Inflammatory macrophage treated with lipopolysaccharide for 1 hour (primary cell): ENCODE results near the gene FGFR2.

Experiments used
- DNase-seq, 2 donors: peaks; one replicate each; pipeline ENCODE4 v3.0.0-alpha.2; 2020 to 2022

The FGFR2 gene

DNA sequence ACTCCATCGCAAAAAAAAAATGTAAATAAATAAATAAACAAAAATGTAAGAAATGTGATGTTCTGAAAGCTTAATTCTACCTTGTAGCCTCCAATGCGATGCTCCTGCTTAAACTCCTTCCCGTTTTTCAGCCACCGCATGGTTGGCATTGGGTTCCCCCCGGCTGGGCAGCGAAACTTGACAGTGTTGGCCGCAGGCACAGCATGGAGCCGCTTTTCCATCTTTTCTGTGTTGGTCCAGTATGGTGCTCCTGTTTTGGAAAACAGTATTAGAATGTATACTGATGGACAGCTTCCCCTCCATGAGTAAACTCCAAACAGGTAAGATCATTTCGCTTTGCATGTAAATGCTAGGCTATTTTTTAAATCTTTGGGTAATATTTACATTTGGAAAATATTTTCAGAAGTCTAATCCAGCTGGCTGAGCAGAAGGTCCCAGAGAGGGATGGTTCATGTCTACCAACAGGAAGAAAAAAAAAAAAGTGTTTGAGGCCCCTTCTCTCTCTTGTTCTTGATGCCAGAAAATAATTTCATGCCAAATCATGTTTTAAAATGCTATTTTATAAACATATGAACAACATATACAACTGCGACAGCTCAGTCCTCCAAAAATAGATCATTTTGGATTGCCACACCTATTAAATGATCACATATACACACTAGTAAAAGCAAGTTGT is 46.9 kb downstream of the FGFR2 start:
- DNase-seq, result no peak

DNA sequence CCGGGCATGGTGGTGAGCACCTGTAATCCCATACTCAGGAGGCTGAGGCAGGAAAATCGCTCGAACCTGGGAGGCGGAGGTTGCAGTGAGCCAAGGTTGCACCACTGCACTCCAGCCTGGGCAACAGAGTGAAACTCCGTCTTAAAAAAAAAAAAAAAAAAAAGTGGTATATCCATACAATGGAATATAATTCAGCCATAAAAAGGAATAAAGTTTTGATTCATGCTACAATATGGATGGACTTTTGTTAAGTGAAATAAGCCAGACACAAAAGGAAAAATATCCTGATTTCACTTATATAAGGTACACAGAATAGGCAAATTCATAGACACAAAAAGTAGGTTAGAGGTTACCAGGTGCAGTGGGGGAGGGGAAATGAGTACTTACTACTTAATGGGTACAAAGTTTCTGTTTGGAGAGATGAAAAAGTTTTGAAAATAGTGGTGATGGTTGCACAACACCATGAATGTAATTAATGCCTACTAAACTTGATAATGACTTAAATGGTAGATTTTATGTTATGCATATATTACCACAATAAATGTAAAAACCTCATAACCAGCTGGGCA is 53.9 kb downstream of the FGFR2 start:
- DNase-seq, result no peak

- DNase-seq, result no peak
Observed at GRCh38 chr10:121543545-121543944, 54.7 kb downstream of the FGFR2 start.

- DNase-seq, result no peak
Observed at GRCh38 chr10:121541450-121542120, 56.7 kb downstream of the FGFR2 start.

- DNase-seq, result no peak
Observed at GRCh38 chr10:121540732-121541395, 57.4 kb downstream of the FGFR2 start.

DNA sequence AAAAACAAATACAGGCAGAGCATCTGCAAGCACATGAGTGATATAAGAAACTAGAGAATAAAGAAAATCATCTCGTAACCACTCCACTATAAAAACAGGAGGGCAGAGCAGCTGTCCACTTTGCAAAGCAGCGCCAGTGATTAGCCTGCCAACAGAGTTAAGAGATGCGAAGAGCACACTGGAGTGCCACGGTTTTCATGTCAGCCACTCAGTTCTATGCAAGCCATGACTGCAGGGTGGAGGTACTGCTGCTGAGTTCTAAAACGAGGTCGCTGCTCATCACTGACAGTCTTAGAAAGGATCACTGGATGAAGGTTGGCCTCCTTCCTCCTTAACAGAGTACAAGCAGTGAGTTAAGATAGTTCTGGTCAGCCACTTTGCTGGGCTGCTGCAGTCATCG is 58.5 kb downstream of the FGFR2 start:
- DNase-seq, result no peak

GRCh38 chr10:121536310-121536913 is 61.8 kb downstream of the FGFR2 start:
- DNase-seq, result no peak

- no peak for DNase-seq
Observed at GRCh38 chr10:121535381-121535780, 62.9 kb downstream of the FGFR2 start.

- DNase-seq, result no peak
Observed at GRCh38 chr10:121532292-121532864, 65.9 kb downstream of the FGFR2 start.

- no peak for DNase-seq
Observed at GRCh38 chr10:121531830-121532178, 66.4 kb downstream of the FGFR2 start.

- no peak for DNase-seq
Observed at GRCh38 chr10:121531076-121531829, 67.0 kb downstream of the FGFR2 start.

DNA sequence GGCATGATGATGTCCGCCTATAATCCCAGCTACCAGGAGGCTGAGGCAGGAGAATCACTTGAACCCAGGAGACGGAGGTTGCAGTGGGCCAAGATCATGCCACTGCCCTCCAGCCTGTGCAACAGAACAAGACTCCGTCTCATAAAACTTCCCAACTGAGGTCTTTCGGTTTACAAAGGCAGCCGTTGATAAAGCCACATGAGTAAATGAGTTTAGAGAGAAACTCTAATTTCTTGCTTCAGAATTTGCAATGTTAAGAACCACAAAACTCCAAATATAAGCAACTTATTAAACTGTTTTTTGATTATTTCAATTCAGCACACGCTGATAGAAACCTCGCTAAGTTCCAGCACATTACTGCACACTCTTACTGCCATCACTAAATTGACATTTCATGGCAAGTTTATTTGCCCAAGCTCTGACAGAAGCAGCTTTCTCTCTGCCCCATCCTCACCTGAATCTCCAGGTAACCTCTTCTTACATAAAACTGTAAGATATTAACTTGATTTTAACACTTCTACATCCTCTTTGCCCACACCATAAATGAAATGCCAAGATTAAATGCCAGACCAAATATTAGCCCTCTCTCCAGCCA is 67.7 kb downstream of the FGFR2 start:
- no peak for DNase-seq

DNA sequence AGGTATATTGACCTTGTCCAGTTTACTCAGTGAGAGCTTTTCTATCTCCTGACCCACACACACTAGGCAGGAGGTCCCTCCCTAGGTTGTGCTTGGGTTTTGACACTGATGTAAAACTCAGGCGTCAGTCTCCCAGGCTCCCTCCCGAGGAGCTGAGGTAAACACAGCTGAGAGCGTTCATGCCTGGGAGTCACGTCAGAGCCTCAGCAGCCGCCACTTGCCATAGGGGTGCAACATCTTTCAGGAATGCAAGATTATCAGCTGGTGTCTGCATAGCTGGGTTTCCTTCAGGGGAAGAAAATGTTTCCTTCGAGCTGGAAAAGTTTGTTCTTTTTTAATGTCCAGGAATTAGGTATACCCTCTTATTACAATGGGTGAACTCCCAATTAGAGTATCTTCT is 70.6 kb downstream of the FGFR2 start:
- DNase-seq, result no peak

GRCh38 chr10:121526801-121527221 is 71.4 kb downstream of the FGFR2 start:
- peak in 1 of 2 donors; percentile 1 for DNase-seq

DNA sequence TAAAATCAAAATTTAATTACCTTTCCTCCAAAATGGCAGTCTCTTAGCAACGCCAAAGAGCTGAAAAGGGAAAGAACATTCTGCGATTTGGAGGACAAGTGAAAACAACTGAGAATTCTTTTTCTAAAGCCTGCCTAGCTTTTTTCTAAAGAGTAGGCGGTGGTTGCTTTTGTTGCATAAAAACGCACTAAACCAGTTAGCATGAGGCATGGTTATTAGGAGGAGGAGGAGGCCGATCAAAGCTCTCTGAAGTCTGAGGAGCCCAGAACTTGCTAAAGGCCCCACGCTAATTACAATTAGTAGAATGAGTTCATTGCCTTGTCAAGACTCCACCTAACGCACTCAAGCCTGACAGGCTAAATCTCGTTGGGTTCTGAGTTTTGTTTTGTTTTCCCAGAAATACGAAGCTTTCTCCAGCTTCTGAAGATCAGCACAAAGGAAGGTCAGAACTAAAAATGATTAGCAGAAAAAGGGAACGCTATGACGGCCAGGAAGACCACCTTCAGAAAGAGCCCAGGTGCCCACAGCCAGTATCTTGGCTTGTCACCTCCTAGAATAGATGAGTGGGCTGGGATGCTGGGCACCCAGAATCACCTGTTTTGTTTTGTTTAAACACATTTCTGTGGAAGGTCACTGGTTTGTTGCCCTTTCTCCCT is 72.0 kb downstream of the FGFR2 start:
- DNase-seq, result no peak

- DNase-seq, result no peak
Observed at GRCh38 chr10:121525251-121526134, 72.8 kb downstream of the FGFR2 start.

GRCh38 chr10:121524157-121524817 is 74.0 kb downstream of the FGFR2 start:
- DNase-seq, result no peak

GRCh38 chr10:121522831-121523230 is 75.4 kb downstream of the FGFR2 start:
- no peak for DNase-seq

DNA sequence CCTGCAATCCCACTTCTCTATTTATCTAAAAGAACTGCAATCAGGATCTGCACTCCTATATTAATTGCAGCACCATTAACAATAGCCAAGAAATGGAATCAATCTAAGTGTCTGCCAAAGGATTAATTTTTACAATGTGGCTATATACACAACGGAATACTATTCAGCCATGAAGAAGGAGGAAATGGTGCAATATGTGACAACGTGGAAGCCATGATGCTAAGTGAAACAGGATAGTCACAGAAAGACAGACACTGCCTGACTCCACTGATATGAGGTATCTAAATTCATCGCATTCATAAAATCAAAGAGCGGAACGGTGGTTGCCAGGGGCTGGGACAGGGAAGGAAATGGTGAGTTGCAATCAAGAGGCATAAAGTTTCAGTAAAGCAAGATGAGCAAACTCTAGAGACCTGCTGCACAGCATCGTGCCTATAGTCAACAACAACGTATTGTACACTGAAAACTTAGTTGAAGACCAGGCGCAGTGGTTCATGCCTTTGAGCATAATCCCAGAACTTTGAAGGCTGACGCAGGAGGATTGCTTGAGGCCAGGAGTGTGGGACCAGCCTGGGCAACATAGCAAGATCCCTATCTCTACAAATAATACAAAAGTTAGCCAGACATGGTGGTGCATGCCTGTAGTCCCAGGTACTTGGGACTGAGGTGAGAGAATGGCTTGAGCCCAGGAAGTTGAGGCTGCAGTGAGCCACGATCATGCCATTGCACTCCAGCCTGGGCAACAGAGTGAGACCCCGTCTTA is 76.3 kb downstream of the FGFR2 start:
- no peak for DNase-seq
